GM23338 (cell line): Measurements from ENCODE around the gene ADAP1. TPM values are rescaled to one million over a fixed set of nuclear protein-coding genes. Genes with fewer than 3 reads are reported as not detected.

Experiments
- ATAC-seq: fragments of 200-7000 bp; cut with Tn5 transposase; 3 replicates; pipeline ENCODE4 v1.9.1; 2020
- DNase-seq: peaks from one replicate; pipeline ENCODE4 v3.0.0-alpha.2; 2015; ENCODE audit warnings: low spot score
- H2AFZ ChIP-seq: fragments of 200-600 bp; sonication (generic); 2 replicates; pipeline ENCODE4 v1.8.0; 2016; ENCODE audit warnings: antibody characterized with exemption, mild to moderate bottlenecking, moderate library complexity
- H3F3A ChIP-seq: fragments of 200-600 bp; sonication (generic); replicated peaks from 2 replicates; pipeline ENCODE4 v1.8.0; 2017; ENCODE audit warnings: antibody characterized with exemption, mixed run types, low read depth
- H3K27ac ChIP-seq: fragments of 200-600 bp; sonication (generic); 2 replicates; pipeline ENCODE4 v1.6.1; 2016; ENCODE audit warnings: low read depth
- H3K27me3 ChIP-seq: fragments of 200-600 bp; sonication (generic); 2 replicates; pipeline ENCODE4 v1.8.0; 2016; ENCODE audit warnings: mild to moderate bottlenecking, mixed run types, moderate library complexity; ENCODE audit not compliant: insufficient read depth
- H3K36me3 ChIP-seq: fragments of 200-600 bp; sonication (generic); 2 replicates; pipeline ENCODE4 v1.8.0; 2016; ENCODE audit warnings: mild to moderate bottlenecking; ENCODE audit not compliant: insufficient read depth
- H3K4me1 ChIP-seq: fragments of 200-600 bp; sonication (generic); 2 replicates; pipeline ENCODE4 v1.8.0; 2016; ENCODE audit warnings: mild to moderate bottlenecking, moderate library complexity; ENCODE audit not compliant: insufficient read depth
- H3K4me2 ChIP-seq: fragments of 200-600 bp; sonication (generic); 2 replicates; pipeline ENCODE4 v1.7.1; 2017; ENCODE audit warnings: mixed run types
- H3K4me3 ChIP-seq: fragments of 200-600 bp; sonication (generic); 2 replicates; pipeline ENCODE4 v1.6.1; 2016; ENCODE audit warnings: mixed run types
- H3K79me2 ChIP-seq: fragments of 200-600 bp; sonication (generic); replicated peaks from 2 replicates; pipeline ENCODE4 v1.8.0; 2017; ENCODE audit warnings: mild to moderate bottlenecking; ENCODE audit not compliant: insufficient read depth
- H3K9me2 ChIP-seq: fragments of 200-600 bp; sonication (generic); 2 replicates; pipeline ENCODE4 v1.8.0; 2017; ENCODE audit not compliant: insufficient read depth
- H4K20me1 ChIP-seq: fragments of 200-600 bp; sonication (generic); replicated peaks from 2 replicates; pipeline ENCODE4 v1.8.0; 2017; ENCODE audit warnings: mild to moderate bottlenecking; ENCODE audit not compliant: insufficient read depth
- H3K27ac Mint-ChIP-seq: 2 replicates; pipeline ENCODE4 v1.8.0; 2020; ENCODE audit warnings: inconsistent platforms, mild to moderate bottlenecking, moderate library complexity, mixed read lengths
- H3K27me3 Mint-ChIP-seq: 3 replicates; pipeline ENCODE4 v1.8.0; 2022; ENCODE audit warnings: low read depth, mild to moderate bottlenecking, moderate library complexity, mixed read lengths, inconsistent platforms; ENCODE audit not compliant: insufficient read depth, poor library complexity
- H3K36me3 Mint-ChIP-seq: 3 replicates; pipeline ENCODE4 v1.8.0; 2021; ENCODE audit warnings: low read depth, mild to moderate bottlenecking, inconsistent platforms, moderate library complexity, mixed read lengths
- H3K4me1 Mint-ChIP-seq: 3 replicates; pipeline ENCODE4 v1.8.0; 2020; ENCODE audit warnings: mild to moderate bottlenecking, inconsistent platforms, mixed read lengths
- H3K4me3 Mint-ChIP-seq: 3 replicates; pipeline ENCODE4 v1.8.0; 2021; ENCODE audit warnings: moderate library complexity, mild to moderate bottlenecking, inconsistent platforms, mixed read lengths
- H3K9me3 Mint-ChIP-seq: 3 replicates; pipeline ENCODE4 v1.8.0; 2020; ENCODE audit warnings: moderate library complexity, mild to moderate bottlenecking, inconsistent platforms, mixed read lengths
- STAT1 ChIP-seq: IDR thresholded peaks from one replicate; pipeline ENCODE4 v1.6.1; 2016; ENCODE audit warnings: antibody characterized with exemption; ENCODE audit not compliant: unreplicated experiment
- ZNF114 ChIP-seq: fragments of 250-450 bp; sonication (Bioruptor Pico); IDR thresholded peaks from 2 replicates; pipeline ENCODE4 v1.5.0; 2020; ENCODE audit warnings: mild to moderate bottlenecking, moderate library complexity
- ZNF331 ChIP-seq: fragments of 250-450 bp; sonication (Bioruptor Pico); IDR thresholded peaks from 2 replicates; pipeline ENCODE4 v1.5.0; 2020; ENCODE audit warnings: low read depth, mild to moderate bottlenecking, moderate library complexity
- polyA plus RNA-seq: library from polyadenylated mRNA; unstranded; fragments of >200 nt; fragmentation: Nextera tagmentation; extraction: Ambion mirVana; gene quantifications from 2 replicates; pipeline ENCODE4 v1.2.1, GENCODE V29; 2016
- total RNA-seq: library from RNA; depleted of rRNA; stranded (reverse); fragments of >200 nt; shearing (Covaris generic); gene quantifications from 2 replicates; pipeline ENCODE4 v1.2.3, GENCODE V29; 2014
- TF ChIP-seq, protein P1 (sequence below): fragments of 250-450 bp; sonication (Bioruptor Pico); IDR thresholded peaks from 2 replicates; pipeline ENCODE4 v1.5.0; 2020; ENCODE audit warnings: mild to moderate bottlenecking, moderate library complexity
- TF ChIP-seq, protein P2 (sequence below), 2 experiments: fragments of 200-600 bp in 1 of 2; sonication (generic) in 1 of 2; conservative IDR thresholded peaks; 2 replicates each; pipeline versions ENCODE4 v1.5.1 to v1.6.1; 2016 to 2017; ENCODE audit warnings: antibody characterized with exemption in 2 of 2, low read depth in 2 of 2, mild to moderate bottlenecking in 2 of 2, moderate library complexity in 1 of 2
- TF ChIP-seq, protein P3 (sequence below): IDR thresholded peaks from one replicate; pipeline ENCODE4 v1.6.1; 2018; ENCODE audit warnings: antibody characterized with exemption; ENCODE audit not compliant: unreplicated experiment

The ADAP1 gene
- total and polyA plus RNA-seq, 2 experiments from 2014 or later, result 2.2 to 9.6 TPM

DNA sequence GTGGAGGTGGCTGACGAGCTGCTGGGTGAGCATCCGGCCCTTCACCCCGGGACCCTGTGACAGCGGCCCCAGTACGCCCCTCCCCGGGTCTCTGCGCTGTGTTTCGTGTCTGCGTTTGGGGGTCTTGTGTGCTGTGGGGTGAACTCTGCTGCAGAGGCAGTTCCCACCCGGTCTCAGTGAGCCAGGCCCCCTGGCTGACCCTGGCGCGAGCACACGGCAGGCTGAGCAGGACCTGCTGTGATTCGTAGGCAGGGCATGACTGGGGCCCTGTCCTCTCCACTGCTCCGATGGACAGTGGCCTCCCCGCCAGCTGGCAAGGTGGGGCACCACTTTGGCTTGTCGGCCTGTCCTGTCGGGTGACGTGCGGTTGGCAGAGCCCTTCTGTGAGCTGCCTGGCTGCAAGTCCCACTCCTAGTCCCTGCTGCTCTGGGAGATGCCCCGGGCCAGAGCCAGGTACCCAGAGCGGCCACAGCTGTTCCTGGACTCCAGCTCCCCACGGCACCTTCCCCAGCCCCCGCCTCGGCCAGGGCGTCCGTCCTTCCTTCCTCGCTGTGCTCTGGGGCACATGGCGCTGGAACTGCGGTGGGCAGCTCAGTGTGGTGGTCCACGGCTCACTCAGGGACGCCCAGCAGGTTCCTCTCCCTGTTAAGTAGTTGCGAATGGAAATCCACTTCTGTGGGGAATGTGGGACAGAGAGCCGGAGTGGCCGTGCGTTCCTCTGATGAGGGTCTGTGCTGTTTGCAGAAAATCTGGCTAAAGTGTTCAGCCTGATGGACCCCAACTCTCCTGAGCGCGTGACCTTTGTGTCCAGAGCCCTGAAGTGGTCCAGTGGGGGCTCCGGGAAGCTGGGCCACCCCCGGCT, 67.6 kb downstream of the ADAP1 start:
- Histone ChIP-seq H3F3A (no peaks in the 10 kb centered on the region), H3K79me2 (peaks cover 75% of the 10 kb centered on the region), H3K27me3 (no peaks in the 10 kb centered on the region), H3K36me3 (0 out of 2 replicates have a peak, but pooled peaks cover 6% of the 10 kb centered on the region), H4K20me1 (peaks cover 22% of the 10 kb centered on the region), H3K4me1 (no peaks in the 10 kb centered on the region; the same call in 1 of the 2 replicates), H3K4me3 (no peak overlapping the region), H3K4me2 (no peak overlapping the region), H2AFZ (no peak overlapping the region), H3K9me2 (no peaks in the 10 kb centered on the region), H3K27ac (0 out of 2 replicates have a peak overlapping the region, but pooled peaks have one; percentile 32)
- peaks cover 13% of the 10 kb centered on the region for H3K4me1 Mint-ChIP-seq
- peaks cover 39% of the 10 kb centered on the region for H3K36me3 Mint-ChIP-seq
- ATAC-seq, result no peak
- no peak overlapping the region for H3K4me3 Mint-ChIP-seq
- H3K27me3 Mint-ChIP-seq, result peaks cover 2% of the 10 kb centered on the region
- TF ChIP-seq, protein P1, sequence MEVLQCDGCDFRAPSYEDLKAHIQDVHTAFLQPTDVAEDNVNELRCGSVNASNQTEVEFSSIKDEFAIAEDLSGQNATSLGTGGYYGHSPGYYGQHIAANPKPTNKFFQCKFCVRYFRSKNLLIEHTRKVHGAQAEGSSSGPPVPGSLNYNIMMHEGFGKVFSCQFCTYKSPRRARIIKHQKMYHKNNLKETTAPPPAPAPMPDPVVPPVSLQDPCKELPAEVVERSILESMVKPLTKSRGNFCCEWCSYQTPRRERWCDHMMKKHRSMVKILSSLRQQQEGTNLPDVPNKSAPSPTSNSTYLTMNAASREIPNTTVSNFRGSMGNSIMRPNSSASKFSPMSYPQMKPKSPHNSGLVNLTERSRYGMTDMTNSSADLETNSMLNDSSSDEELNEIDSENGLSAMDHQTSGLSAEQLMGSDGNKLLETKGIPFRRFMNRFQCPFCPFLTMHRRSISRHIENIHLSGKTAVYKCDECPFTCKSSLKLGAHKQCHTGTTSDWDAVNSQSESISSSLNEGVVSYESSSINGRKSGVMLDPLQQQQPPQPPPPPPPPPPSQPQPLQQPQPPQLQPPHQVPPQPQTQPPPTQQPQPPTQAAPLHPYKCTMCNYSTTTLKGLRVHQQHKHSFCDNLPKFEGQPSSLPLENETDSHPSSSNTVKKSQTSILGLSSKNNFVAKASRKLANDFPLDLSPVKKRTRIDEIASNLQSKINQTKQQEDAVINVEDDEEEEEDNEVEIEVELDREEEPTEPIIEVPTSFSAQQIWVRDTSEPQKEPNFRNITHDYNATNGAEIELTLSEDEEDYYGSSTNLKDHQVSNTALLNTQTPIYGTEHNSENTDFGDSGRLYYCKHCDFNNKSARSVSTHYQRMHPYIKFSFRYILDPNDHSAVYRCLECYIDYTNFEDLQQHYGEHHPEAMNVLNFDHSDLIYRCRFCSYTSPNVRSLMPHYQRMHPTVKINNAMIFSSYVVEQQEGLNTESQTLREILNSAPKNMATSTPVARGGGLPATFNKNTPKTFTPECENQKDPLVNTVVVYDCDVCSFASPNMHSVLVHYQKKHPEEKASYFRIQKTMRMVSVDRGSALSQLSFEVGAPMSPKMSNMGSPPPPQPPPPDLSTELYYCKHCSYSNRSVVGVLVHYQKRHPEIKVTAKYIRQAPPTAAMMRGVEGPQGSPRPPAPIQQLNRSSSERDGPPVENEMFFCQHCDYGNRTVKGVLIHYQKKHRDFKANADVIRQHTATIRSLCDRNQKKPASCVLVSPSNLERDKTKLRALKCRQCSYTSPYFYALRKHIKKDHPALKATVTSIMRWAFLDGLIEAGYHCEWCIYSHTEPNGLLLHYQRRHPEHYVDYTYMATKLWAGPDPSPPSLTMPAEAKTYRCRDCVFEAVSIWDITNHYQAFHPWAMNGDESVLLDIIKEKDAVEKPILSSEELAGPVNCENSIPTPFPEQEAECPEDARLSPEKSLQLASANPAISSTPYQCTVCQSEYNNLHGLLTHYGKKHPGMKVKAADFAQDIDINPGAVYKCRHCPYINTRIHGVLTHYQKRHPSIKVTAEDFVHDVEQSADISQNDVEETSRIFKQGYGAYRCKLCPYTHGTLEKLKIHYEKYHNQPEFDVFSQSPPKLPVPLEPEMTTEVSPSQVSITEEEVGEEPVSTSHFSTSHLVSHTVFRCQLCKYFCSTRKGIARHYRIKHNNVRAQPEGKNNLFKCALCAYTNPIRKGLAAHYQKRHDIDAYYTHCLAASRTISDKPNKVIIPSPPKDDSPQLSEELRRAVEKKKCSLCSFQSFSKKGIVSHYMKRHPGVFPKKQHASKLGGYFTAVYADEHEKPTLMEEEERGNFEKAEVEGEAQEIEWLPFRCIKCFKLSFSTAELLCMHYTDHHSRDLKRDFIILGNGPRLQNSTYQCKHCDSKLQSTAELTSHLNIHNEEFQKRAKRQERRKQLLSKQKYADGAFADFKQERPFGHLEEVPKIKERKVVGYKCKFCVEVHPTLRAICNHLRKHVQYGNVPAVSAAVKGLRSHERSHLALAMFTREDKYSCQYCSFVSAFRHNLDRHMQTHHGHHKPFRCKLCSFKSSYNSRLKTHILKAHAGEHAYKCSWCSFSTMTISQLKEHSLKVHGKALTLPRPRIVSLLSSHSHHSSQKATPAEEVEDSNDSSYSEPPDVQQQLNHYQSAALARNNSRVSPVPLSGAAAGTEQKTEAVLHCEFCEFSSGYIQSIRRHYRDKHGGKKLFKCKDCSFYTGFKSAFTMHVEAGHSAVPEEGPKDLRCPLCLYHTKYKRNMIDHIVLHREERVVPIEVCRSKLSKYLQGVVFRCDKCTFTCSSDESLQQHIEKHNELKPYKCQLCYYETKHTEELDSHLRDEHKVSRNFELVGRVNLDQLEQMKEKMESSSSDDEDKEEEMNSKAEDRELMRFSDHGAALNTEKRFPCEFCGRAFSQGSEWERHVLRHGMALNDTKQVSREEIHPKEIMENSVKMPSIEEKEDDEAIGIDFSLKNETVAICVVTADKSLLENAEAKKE (CRISPR knock-in tag), result no peak
- TF ChIP-seq ZNF331, result no peak
- no peak for TF ChIP-seq ZNF114 (CRISPR knock-in tag)
- no peak for TF ChIP-seq STAT1
- TF ChIP-seq, protein P2, sequence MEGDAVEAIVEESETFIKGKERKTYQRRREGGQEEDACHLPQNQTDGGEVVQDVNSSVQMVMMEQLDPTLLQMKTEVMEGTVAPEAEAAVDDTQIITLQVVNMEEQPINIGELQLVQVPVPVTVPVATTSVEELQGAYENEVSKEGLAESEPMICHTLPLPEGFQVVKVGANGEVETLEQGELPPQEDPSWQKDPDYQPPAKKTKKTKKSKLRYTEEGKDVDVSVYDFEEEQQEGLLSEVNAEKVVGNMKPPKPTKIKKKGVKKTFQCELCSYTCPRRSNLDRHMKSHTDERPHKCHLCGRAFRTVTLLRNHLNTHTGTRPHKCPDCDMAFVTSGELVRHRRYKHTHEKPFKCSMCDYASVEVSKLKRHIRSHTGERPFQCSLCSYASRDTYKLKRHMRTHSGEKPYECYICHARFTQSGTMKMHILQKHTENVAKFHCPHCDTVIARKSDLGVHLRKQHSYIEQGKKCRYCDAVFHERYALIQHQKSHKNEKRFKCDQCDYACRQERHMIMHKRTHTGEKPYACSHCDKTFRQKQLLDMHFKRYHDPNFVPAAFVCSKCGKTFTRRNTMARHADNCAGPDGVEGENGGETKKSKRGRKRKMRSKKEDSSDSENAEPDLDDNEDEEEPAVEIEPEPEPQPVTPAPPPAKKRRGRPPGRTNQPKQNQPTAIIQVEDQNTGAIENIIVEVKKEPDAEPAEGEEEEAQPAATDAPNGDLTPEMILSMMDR (conservative IDR thresholded peaks at IDR 0.05; ENCODE audit: low read depth in 2 of 2), result no peak
- TF ChIP-seq, protein P3, sequence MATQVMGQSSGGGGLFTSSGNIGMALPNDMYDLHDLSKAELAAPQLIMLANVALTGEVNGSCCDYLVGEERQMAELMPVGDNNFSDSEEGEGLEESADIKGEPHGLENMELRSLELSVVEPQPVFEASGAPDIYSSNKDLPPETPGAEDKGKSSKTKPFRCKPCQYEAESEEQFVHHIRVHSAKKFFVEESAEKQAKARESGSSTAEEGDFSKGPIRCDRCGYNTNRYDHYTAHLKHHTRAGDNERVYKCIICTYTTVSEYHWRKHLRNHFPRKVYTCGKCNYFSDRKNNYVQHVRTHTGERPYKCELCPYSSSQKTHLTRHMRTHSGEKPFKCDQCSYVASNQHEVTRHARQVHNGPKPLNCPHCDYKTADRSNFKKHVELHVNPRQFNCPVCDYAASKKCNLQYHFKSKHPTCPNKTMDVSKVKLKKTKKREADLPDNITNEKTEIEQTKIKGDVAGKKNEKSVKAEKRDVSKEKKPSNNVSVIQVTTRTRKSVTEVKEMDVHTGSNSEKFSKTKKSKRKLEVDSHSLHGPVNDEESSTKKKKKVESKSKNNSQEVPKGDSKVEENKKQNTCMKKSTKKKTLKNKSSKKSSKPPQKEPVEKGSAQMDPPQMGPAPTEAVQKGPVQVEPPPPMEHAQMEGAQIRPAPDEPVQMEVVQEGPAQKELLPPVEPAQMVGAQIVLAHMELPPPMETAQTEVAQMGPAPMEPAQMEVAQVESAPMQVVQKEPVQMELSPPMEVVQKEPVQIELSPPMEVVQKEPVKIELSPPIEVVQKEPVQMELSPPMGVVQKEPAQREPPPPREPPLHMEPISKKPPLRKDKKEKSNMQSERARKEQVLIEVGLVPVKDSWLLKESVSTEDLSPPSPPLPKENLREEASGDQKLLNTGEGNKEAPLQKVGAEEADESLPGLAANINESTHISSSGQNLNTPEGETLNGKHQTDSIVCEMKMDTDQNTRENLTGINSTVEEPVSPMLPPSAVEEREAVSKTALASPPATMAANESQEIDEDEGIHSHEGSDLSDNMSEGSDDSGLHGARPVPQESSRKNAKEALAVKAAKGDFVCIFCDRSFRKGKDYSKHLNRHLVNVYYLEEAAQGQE, result no peak
- no peaks in the 10 kb centered on the region for H3K9me3 Mint-ChIP-seq
- no peak for DNase-seq
- H3K27ac Mint-ChIP-seq, result 0 out of 2 replicates have a peak overlapping the region, but pooled peaks have one; percentile 52
